Stimulated activated CD8-positive, alpha-beta memory T cell treated with anti-CD3 and anti-CD28 coated beads, Interleukin-7, amount 100 ng/mL, for 48 hours (primary cell): ENCODE measurements around the gene LRRC14B.
"Not testable (repeated sequence)": the region's sequence is repeated elsewhere in the genome, so short reads cannot be mapped to it uniquely, and the experiment has no call there.

Experiments used
- DNase-seq, 2 donors: peaks; one replicate each; pipeline ENCODE4 v3.0.0-alpha.2; 2020; ENCODE audit warnings: low read depth in 1 of 2; ENCODE audit errors: extremely low read depth in 1 of 2

LRRC14B gene

DNA sequence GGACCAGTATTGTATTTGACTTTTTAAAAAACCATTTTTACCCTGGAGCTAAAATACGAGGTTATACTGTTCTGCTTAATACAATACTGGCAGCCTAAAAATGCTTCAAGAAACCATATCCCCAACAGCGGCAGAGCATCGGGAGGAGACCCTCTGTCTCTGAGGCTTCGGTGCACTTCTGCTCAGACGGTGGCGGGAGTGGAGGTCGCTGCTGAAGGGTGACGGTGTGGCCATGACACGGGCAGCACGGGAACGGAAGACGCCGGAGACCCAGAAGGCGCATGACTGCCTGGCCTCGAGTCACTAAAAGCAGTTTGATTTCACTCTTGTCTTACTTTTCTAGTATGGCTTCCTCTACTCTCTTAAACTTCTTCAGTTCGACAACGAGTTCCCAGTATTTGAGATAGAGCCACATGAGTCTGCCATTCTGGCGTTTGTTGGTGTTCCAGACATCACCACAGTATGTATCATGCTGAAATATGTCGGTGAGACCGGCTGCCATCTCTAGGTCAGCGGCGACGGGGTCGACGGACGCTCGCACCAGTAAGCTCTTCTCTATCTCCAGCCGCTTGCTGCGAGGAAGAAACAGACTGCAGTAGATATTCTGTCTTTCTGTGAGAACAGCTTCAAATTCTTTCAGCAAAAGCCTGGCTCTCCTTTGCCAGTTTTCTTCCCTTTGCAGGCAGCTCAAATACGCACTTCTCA, 13.8 kb downstream of the LRRC14B start:
- DNase-seq: no peak

DNA sequence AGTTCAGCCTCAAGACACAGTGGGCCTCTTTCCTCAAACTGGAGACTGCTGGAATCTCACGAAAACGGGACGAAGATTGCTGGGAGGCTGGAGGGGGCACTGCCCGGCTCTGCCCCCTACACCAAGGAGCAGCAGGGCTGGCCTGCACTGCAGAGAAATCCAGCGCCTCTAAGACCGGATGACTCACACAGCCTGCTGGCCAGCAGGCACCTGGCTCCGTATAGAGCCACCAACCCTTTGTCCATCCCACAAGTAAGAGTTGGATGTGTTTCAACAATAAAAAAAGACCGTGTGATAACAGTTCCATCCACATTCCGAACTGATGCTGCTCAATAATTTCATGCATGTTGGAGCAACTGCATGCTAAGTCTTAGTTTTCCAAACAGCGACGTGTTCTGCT, 15.1 kb downstream of the LRRC14B start:
- DNase-seq: no peak

GRCh38 chr5:206927-207536, 15.7 kb downstream of the LRRC14B start:
- DNase-seq: no peak

DNA sequence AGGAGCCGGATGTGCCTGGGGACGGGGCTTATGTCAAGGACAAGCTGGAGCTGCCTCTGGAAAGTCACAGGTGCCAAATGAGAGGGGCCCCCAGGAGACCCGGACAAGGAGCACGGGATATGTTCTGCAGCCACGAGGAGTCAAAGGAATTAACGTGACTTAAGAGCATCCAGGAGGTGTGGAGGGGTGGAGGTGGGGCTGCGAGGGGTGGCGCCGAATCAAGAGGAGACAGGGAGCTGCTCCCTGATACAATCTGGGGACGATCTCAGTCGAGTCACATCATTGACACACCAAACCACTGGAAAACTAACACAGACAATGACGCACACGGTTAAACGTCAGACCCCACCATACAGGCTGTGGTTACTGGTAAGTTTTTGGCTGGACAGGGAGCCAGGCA, 16.3 kb downstream of the LRRC14B start:
- DNase-seq: no peak

DNA sequence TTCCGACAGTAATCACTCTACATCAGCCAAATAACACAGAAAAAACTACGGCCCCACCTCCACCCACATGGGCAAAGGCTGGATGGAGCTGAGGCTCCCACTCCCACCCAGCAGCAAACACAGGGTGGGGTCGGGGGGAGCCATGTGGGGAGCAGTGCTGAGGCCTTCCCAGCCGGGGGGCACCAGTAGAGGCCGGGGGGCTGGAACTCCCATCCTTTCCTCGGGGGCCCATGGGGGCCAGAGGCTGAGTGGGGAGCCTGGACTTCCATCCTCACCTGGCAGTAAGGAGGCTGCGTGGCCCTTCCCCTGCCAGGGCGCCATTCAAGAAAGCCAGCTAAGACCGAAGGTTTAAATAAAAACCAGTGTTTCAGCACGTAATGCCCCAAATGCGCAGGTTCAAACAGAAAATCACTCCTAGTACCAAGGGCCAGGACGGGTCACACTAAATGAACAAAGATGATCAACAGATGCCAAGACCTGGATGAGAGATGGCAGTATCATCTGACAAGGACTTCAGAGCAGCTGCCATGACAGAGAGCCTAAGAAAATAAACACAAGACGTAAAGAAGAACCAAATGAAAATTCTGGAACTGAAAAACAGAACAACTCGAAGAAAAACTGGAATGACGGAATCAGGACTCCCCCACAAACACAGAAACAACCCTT, 17.3 kb downstream of the LRRC14B start:
- DNase-seq: no peak

- no peak for DNase-seq
Observed at GRCh38 chr5:213803-214395, 22.6 kb downstream of the LRRC14B start.

- DNase-seq: not testable (repeated sequence)
Observed at GRCh38 chr5:215256-215655, 24.0 kb downstream of the LRRC14B start.

DNA sequence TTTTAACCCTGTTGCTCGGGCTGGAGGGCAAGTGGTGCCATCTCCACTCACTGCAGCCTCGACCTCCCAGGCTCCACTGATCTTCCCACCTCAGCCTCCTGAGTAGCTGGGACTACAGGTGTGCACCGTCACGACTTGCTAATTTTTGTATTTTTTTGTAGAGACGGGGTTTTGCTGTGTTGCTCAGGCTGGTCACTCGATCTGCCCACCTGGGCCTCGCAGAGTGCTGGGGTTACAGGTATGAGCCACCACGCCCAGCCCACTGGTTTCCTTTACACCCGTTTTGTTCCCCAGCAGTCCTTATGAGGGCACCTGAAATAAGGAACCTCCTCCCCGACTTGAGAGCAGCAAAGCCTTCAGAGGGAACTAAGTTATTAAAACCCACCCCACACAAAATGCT, 24.8 kb downstream of the LRRC14B start:
- not testable (repeated sequence) for DNase-seq

- peak; percentile 94 to 96 for DNase-seq
Observed at GRCh38 chr5:217494-218456, 26.5 kb downstream of the LRRC14B start, which contains the start of the genes CCDC127 and SDHA. CCDC127 (minus strand) TSS chr5:218153; CDS start chr5:216849, 1,304 bp downstream. SDHA (plus strand) TSS chr5:218320; CDS start chr5:218356, 36 bp downstream.

DNA sequence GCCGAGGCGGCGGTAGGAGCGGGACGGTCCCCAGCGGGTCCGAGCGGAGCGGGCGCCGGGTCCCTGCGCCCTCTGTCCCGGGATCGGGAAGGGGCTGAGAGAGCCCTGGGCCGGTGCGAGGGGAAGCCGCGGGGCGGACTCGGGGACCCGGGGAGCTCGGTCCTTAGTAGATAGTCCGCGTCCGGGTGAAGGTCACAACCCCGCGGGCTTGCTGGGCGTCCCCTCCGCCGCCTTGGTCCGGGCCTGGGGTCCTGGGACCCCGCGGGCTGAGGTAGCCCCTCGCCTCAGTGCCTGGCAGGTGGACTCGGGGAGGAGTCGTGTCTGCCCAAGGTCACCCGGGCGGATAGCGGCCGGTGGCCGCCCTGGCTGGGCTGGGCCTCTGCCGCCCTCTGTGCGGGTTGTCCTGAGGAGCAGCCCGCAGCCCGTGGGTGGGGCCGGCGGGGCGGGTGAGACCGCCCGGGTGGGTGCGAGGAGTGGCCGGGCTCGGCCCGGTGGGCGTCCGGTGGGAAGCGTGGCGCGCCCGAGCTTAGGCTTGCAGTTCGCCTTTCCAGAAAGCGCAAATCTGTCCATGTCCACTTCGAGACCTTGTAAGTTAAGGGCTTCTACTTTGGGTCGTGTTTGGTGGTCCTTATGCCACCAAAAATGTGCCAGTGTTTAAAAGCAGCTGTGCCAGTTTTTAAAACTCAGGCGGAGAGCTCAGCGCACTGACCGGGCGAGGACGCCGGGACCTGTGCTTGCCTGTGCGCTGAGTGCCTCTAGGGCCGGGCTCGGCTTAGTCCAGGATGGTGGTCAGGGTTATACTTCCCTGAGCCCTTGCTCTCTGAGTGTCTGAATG, 27.4 kb downstream of the LRRC14B start:
- peak in 1 of 2 donors; percentile 2 for DNase-seq

DNA sequence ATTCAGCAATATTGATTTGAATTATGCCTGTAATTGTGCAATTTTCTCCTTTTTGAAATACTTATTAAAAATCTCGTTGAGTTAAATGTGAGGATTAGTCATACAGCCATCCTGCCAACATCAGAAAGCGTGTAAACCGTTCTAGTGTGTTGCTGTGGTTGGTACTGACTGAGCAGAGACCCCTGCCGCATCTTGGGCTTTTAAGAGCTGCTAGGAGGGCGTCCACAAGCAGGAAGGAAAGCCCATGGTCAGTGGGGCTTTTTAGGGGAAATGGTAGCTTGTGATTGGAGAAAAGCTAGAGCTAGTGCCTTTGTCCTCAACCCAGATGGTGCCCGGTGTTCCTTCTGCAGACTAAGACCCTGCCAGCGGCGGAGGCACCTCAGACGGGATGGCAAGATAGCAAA, 28.2 kb downstream of the LRRC14B start:
- no peak for DNase-seq

DNA sequence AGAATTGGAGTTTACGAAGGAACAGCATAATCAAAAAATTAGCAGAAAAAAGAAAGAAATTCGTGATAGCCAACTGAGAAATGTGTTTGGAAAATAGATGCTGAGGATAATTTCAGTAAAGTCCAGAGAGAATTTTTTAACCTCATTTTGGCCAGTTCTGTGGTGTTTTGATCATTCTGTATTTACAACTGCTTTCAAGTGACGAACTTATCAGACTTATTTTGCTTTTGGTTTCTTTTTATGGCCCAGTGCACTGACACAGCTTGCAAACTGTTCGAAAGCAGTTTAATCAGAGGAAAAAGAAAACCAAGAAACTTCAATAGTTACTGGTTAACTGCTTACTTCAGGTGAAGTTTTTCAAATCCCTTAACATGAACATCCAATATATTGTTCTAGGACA, 28.7 kb downstream of the LRRC14B start:
- DNase-seq: no peak

DNA sequence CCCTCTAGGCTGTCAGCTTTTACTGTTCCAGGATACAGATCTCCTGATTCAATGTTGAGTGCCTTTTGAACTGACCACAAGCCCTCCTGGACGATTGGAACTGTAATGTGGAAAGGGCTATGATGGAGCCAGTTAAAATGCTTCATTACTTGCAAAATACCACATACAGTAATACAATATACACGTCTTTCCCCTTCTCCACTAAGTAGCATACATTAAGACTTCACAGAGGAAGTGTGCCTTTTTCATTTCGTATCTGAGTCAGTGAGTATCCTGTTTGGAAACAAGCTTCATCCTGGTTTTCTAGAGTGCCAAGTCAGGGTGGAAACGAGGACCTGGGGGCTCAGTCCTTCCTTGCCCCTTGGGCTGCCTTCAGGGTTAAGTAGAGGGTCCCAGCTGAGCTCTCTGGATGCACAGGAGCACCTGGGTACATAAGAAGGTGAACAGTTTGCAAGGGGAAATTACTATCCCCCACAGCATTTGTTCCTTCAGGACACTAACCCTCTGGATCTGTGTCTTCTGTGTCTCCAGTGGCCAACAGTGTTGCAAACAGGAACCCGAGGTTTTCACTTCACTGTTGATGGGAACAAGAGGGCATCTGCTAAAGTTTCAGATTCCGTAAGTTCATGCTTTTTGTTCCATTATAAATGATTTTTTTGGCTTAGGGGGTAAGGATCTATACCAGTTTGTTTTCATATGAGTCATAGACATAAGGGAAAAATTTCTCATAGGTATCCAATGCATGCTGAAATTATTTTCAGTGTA, 31.8 kb downstream of the LRRC14B start:
- not testable (repeated sequence) for DNase-seq

GRCh38 chr5:223791-224190, 32.5 kb downstream of the LRRC14B start:
- no peak for DNase-seq

GRCh38 chr5:225334-225733, 34.0 kb downstream of the LRRC14B start:
- no peak for DNase-seq

- DNase-seq: not testable (repeated sequence)
Observed at GRCh38 chr5:227375-227774, 36.1 kb downstream of the LRRC14B start.

GRCh38 chr5:228886-229285, 37.6 kb downstream of the LRRC14B start:
- no peak for DNase-seq

- no peak for DNase-seq
Observed at GRCh38 chr5:230711-231110, 39.4 kb downstream of the LRRC14B start.

GRCh38 chr5:231661-232060, 40.4 kb downstream of the LRRC14B start:
- no peak for DNase-seq
